Activated CD4-positive, alpha-beta memory T cell treated with anti-CD3 and anti-CD28 coated beads for 36 hours (primary cell): ENCODE data around the gene MROH8. TPM values are rescaled to one million over a fixed set of nuclear protein-coding genes. Genes with fewer than 3 reads are reported as not detected.

Source experiments
- CTCF ChIA-PET: fragments of 350-600 bp; sonication (Branson Sonifier 250); formaldehyde crosslinking; loops from one replicate; lab custom pipeline; 2021; ENCODE audit warnings: antibody characterized with exemption, inconsistent platforms; lab: Charles Lee
- POLR2A ChIA-PET: fragments of 350-600 bp; sonication (Branson Sonifier 250); formaldehyde crosslinking; loops from one replicate; lab custom pipeline; 2021; ENCODE audit warnings: antibody characterized with exemption; lab: Charles Lee
- DNase-seq: peaks from one replicate; pipeline ENCODE4 v3.0.0-alpha.2; 2020
- H3K27ac Mint-ChIP-seq: one replicate; pipeline ENCODE4 v1.8.0; 2021; ENCODE audit warnings: mixed read lengths
- H3K27me3 Mint-ChIP-seq: one replicate; pipeline ENCODE4 v1.8.0; 2021; ENCODE audit warnings: mixed read lengths
- H3K36me3 Mint-ChIP-seq: one replicate; pipeline ENCODE4 v1.8.0; 2021; ENCODE audit warnings: mixed read lengths
- H3K4me1 Mint-ChIP-seq: one replicate; pipeline ENCODE4 v1.8.0; 2021; ENCODE audit warnings: low read depth, mixed read lengths
- H3K4me3 Mint-ChIP-seq: one replicate; pipeline ENCODE4 v1.8.0; 2021; ENCODE audit warnings: mild to moderate bottlenecking, mixed read lengths
- H3K9me3 Mint-ChIP-seq: one replicate; pipeline ENCODE4 v1.8.0; 2021; ENCODE audit warnings: mixed read lengths
- intact Hi-C: fragments of 100-400 bp; cut with micrococcal nuclease; formaldehyde crosslinking; loops from one replicate; pipeline ENCODE4 v1.15.1; 2023
- total RNA-seq, 2 experiments: library from RNA; stranded (reverse); gene quantifications; one replicate each; pipeline ENCODE4 v1.2.3, GENCODE V29; 2021

MROH8 gene
- total RNA-seq, 2 experiments from 2014 or later = 1.8 to 2.0 TPM

- Mint-ChIP-seq H3K27ac (peak overlapping the region; percentile 71), H3K9me3 (no peaks in the 10 kb centered on the region), H3K4me3 (no peak overlapping the region), H3K27me3 (no peaks in the 10 kb centered on the region), H3K36me3 (peaks cover 37% of the 10 kb centered on the region), H3K4me1 (peaks cover 60% of the 10 kb centered on the region)
- ChIA-PET POLR2A (interaction anchor here (1.7 kb wide), 1 partner anchor 16 kb away, joined by 6 read pairs; the partner anchor contains the start of genes MROH8 and RPN2), CTCF (interaction anchor here (0.7 to 4.3 kb wide), 23 partner anchors 11 to 1026 kb away, joined by 3 to 34 read pairs (median 6); partner anchors contain the start of genes BLCAP, MROH8 and RPN2)
- intact Hi-C loops = loop anchor here (2.0 to 10.0 kb wide), 2 partner anchors 190 to 340 kb away; no protein-coding TSS in a partner anchor
- DNase-seq = peak; percentile 15
These were observed 15.5 kb upstream of the MROH8 start for GRCh38 chr20:37194621-37195417.

- Mint-ChIP-seq H3K27ac (peak overlapping the region; percentile 64), H3K36me3 (peaks cover 37% of the 10 kb centered on the region), H3K4me1 (peaks cover 70% of the 10 kb centered on the region), H3K9me3 (no peaks in the 10 kb centered on the region), H3K27me3 (no peaks in the 10 kb centered on the region), H3K4me3 (no peak overlapping the region)
- intact Hi-C loops = loop anchor here (2.0 to 10.0 kb wide), 2 partner anchors 191 to 341 kb away; no protein-coding TSS in a partner anchor
- POLR2A ChIA-PET = interaction anchor here (1.7 kb wide), 1 partner anchor 15 kb away, joined by 6 read pairs; the partner anchor contains the start of genes MROH8 and RPN2
- no peak for DNase-seq
- CTCF ChIA-PET = interaction anchor here (1.0 to 4.3 kb wide), 4 partner anchors 11 to 342 kb away, joined by 3 to 25 read pairs (median 14); no protein-coding TSS in a partner anchor
These were observed 14.5 kb upstream of the MROH8 start for GRCh38 chr20:37193821-37194220.

- Mint-ChIP-seq H3K27ac (peak overlapping the region; percentile 64), H3K36me3 (peaks cover 36% of the 10 kb centered on the region), H3K4me3 (no peak overlapping the region), H3K4me1 (peaks cover 72% of the 10 kb centered on the region), H3K27me3 (no peaks in the 10 kb centered on the region), H3K9me3 (no peaks in the 10 kb centered on the region)
- ChIA-PET POLR2A (no interaction called here), CTCF (interaction anchor here (1.0 to 4.3 kb wide), 2 partner anchors 11 to 37 kb away, joined by 3 to 25 read pairs; no protein-coding TSS in a partner anchor)
- intact Hi-C loops = loop anchor here (10.0 kb wide), 1 partner anchor 192 kb away; no protein-coding TSS in a partner anchor
- no peak for DNase-seq
These were observed 13.9 kb upstream of the MROH8 start for GRCh38 chr20:37193226-37193625.

DNA sequence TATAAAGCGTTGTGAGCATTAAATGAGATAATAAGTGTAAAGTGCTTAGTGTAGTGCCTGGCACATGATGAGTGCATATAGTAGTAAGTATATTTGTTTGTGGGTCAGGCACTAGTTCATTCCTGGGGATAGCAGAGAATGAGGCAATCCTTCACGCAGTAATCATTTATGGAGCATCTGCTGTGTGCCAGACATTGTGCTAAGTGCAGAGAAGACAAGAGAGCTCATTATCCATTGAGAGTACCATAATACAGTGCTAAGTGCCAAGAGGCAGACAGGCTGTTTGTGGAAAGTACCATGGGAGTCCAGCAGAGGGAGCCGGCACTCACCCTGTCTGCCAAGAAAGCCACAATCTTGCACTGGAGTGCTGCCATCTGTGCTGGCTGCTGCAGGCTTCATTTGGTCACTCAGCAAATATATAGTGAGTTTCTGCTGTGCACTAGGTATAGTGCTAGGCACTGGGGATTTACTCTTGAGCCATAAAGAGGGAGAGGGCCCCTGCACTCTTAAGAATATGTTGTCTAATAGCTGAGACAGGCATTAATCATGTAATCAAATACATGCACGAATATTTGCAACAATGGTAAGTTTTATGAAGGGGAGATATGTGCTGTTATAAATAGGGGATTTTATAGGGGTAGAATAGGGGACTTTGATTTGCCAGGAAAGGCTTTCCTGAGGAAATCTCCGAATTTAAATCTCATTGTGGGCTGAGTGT lies 12.9 kb upstream of the MROH8 start:
- Mint-ChIP-seq H3K4me1 (peaks cover 73% of the 10 kb centered on the region), H3K4me3 (no peak overlapping the region), H3K9me3 (no peaks in the 10 kb centered on the region), H3K27ac (no peak overlapping the region), H3K36me3 (peaks cover 38% of the 10 kb centered on the region), H3K27me3 (no peaks in the 10 kb centered on the region)
- DNase-seq = peak; percentile 80
- ChIA-PET POLR2A (interaction anchor here (0.6 to 1.3 kb wide), 2 partner anchors 13 to 626 kb away, joined by 5 read pairs; partner anchors contain the start of genes MROH8 and RPN2), CTCF (interaction anchor here (0.5 to 4.6 kb wide), 13 partner anchors 9 to 342 kb away, joined by 3 to 43 read pairs (median 6); partner anchors contain the start of genes MROH8 and RPN2)
- intact Hi-C loops = loop anchor here (1.0 to 10.0 kb wide), 2 partner anchors 14 to 193 kb away; no protein-coding TSS in a partner anchor

GRCh38 chr20:37190354-37191112 lies 11.2 kb upstream of the MROH8 start:
- peaks cover 39% of the 10 kb centered on the region for H3K36me3 Mint-ChIP-seq

DNA sequence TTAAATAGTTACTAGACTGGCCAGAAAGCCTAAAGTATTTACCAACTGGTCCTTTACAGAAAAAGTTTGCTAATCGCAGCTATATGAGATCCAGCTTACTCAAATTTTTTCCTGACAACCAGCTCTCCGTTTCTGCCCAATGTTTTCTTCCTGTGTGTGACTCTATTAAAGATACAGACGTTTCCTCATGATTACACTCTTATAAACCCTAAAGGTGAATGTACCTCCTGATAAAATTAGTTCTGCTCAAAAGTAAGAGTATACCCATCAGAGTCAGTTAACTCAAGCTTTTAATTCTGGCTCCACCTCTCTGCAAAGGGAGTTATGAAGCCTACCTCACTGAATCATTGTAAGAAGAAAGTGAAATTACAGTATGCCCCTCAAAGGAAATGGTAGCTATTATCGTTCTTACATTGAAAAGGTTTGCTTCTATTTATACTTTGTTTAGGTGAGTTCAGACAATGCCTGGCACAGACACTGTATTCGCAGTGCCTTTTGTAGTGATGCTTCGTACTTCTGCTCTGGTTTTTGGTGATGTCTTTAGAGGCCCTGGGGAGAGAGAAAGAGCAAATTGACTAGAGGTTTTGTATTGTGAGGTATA lies 10.2 kb upstream of the MROH8 start:
- CTCF ChIA-PET = interaction anchor here (1.0 to 4.6 kb wide), 6 partner anchors 12 to 345 kb away, joined by 3 to 43 read pairs (median 14); partner anchors contain the start of genes MROH8 and RPN2
- POLR2A ChIA-PET = interaction anchor here (0.5 to 1.0 kb wide), 3 partner anchors 10 to 100 kb away, joined by 3 to 6 read pairs (median 4); partner anchors contain the start of genes MANBAL, MROH8 and RPN2
- intact Hi-C loops = loop anchor here (10.0 kb wide), 1 partner anchor 195 kb away; no protein-coding TSS in a partner anchor
- Mint-ChIP-seq H3K36me3 (peaks cover 43% of the 10 kb centered on the region), H3K4me3 (no peak overlapping the region), H3K27ac (peak overlapping the region; percentile 15), H3K4me1 (peaks cover 66% of the 10 kb centered on the region), H3K27me3 (no peaks in the 10 kb centered on the region), H3K9me3 (no peaks in the 10 kb centered on the region)
- no peak for DNase-seq

More at GRCh38 chr20:37190354-37191112, 11.2 kb upstream of the MROH8 start:
- Mint-ChIP-seq H3K4me3 (no peak overlapping the region), H3K27me3 (no peaks in the 10 kb centered on the region), H3K4me1 (peaks cover 71% of the 10 kb centered on the region), H3K9me3 (no peaks in the 10 kb centered on the region), H3K27ac (no peak overlapping the region)
- POLR2A ChIA-PET = interaction anchor here (1.0 kb wide), 1 partner anchor 99 kb away, joined by 3 read pairs; the partner anchor contains the start of gene MANBAL
- intact Hi-C loops = loop anchor here (10.0 kb wide), 1 partner anchor 194 kb away; no protein-coding TSS in a partner anchor
- DNase-seq = no peak
- CTCF ChIA-PET = interaction anchor here (0.7 to 4.6 kb wide), 11 partner anchors 8 to 344 kb away, joined by 3 to 43 read pairs (median 4); partner anchors contain the start of genes MROH8, RBL1 and RPN2

- H3K9me3 Mint-ChIP-seq = no peaks in the 10 kb centered on the region
- no peak overlapping the region for H3K4me3 Mint-ChIP-seq
- H3K27ac Mint-ChIP-seq = no peak overlapping the region
- no peaks in the 10 kb centered on the region for H3K27me3 Mint-ChIP-seq
- H3K36me3 Mint-ChIP-seq = peaks cover 46% of the 10 kb centered on the region
- POLR2A ChIA-PET = interaction anchor here (0.5 to 0.9 kb wide), 2 partner anchors 10 to 52 kb away, joined by 4 to 6 read pairs; partner anchors contain the start of genes MROH8 and RPN2
- no peak for DNase-seq
- CTCF ChIA-PET = interaction anchor here (0.6 to 4.6 kb wide), 3 partner anchors 11 to 1168 kb away, joined by 3 to 43 read pairs (median 31); partner anchors contain the start of genes MROH8 and RPN2
- H3K4me1 Mint-ChIP-seq = peaks cover 65% of the 10 kb centered on the region
- intact Hi-C loops = no loop called here
These were observed 9.4 kb upstream of the MROH8 start for GRCh38 chr20:37188787-37189186.

GRCh38 chr20:37185686-37186085 lies 6.3 kb upstream of the MROH8 start:
- H3K27me3 Mint-ChIP-seq = no peaks in the 10 kb centered on the region
- H3K9me3 Mint-ChIP-seq = no peaks in the 10 kb centered on the region
- POLR2A ChIA-PET = no interaction called here
- peaks cover 48% of the 10 kb centered on the region for H3K36me3 Mint-ChIP-seq
- H3K27ac Mint-ChIP-seq = no peak overlapping the region
- intact Hi-C loops = no loop called here
- CTCF ChIA-PET = no interaction called here
- peaks cover 65% of the 10 kb centered on the region for H3K4me1 Mint-ChIP-seq
- no peak overlapping the region for H3K4me3 Mint-ChIP-seq
- no peak for DNase-seq

DNA sequence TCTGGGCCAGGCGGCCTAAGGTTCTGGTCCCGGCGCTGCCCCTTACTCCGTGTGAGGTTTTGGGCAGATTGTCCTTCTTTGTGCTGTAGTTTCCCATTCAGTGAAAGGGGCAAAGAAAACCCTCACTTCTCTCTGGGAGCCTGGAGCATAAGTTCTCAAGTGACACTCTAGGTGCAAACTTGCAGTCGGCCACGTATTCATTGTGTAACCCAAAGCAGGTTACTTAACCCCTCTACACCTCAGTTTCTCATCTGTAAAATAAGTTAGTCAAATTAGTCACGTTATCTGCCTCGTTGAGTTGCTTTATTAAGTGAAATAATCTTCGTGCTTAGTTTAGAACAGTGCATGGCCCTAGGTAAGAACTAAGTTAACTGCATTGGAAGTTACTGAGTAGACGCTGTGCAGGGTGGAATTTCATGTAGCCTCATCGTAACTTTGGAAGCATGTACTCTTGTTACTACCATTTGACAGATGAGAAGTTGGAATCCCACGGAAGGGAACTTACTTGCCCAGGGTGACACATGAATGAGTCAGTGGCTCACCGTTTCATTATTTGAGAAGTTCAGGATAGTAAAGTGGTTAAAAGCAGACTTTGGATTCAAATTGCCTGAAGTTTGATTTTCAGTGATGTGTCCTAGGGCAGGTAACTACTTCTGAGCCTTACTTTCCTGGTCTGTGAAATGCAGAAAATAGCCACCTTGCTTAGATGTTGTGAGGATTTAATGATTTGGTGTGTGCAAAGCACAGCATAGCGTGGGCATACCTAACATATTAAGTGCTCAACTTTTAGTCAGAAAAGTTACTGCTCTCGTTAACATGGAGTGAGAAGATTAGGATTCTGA lies 556 bp upstream of the MROH8 start:
- DNase-seq = peak; percentile 22
- CTCF ChIA-PET = interaction anchor here (1.6 to 4.1 kb wide), 4 partner anchors 11 to 79 kb away, joined by 4 to 43 read pairs (median 20); no protein-coding TSS in a partner anchor
- H3K4me1 Mint-ChIP-seq = peaks cover 40% of the 10 kb centered on the region

More for the DNA sequence above, 556 bp upstream of the MROH8 start:
- Mint-ChIP-seq H3K9me3 (no peaks in the 10 kb centered on the region), H3K27me3 (no peaks in the 10 kb centered on the region), H3K27ac (peak overlapping the region; percentile 96), H3K4me3 (peak overlapping the region; percentile 95), H3K36me3 (peaks cover 21% of the 10 kb centered on the region)
- intact Hi-C loops = loop anchor here (10.0 kb wide), 1 partner anchor 165 kb away; no protein-coding TSS in a partner anchor
- POLR2A ChIA-PET = interaction anchor here (1.2 to 1.7 kb wide), 7 partner anchors 9 to 347 kb away, joined by 3 to 24 read pairs (median 5); partner anchors contain the start of genes BLCAP, MANBAL and RBL1
